Transverse colon (tissue), 4 donors: ENCODE results near the gene DUSP2. TPM values are rescaled to one million over a fixed set of nuclear protein-coding genes. Genes with fewer than 3 reads are reported as not detected.

Experiments
- DNase-seq: peaks from one replicate; pipeline ENCODE4 v3.0.0-alpha.2; 2019
- H3K27ac ChIP-seq, 4 donors: fragments of 200-600 bp; sonication (generic); 2 replicates each; pipeline ENCODE4 v1.5.1; 2016 to 2018; ENCODE audit warnings: inconsistent platforms in 4 of 4
- H3K27me3 ChIP-seq: fragments of 200-600 bp; sonication (generic); 2 replicates; pipeline ENCODE4 v1.5.1; 2017; ENCODE audit warnings: inconsistent platforms
- H3K36me3 ChIP-seq, 4 donors: fragments of 200-600 bp; sonication (generic); 2 replicates each; pipeline ENCODE4 v1.5.1; 2017 to 2019; ENCODE audit warnings: inconsistent platforms in 4 of 4
- H3K4me1 ChIP-seq, 4 donors: fragments of 200-600 bp; sonication (generic); 2 replicates each; pipeline ENCODE4 v1.5.1; 2017 to 2020; ENCODE audit warnings: inconsistent platforms in 4 of 4
- H3K4me3 ChIP-seq, 4 donors: fragments of 200-600 bp; sonication (generic); 1 replicate in 1 of 4; 2 replicates in 3 of 4; pipeline versions ENCODE4 v1.5.1 to v1.6.1; 2017 to 2019; ENCODE audit warnings: inconsistent platforms in 4 of 4
- H3K9me3 ChIP-seq, 2 donors: fragments of 200-600 bp; sonication (generic); 2 replicates each; pipeline ENCODE4 v1.5.1; 2017 to 2019; ENCODE audit warnings: inconsistent platforms in 2 of 2
- CTCF ChIP-seq, 5 experiments: fragments of 200-600 bp in 3 of 5; fragments of 450-650 bp in 2 of 5; sonication (generic) in 3 of 5; IDR thresholded peaks; 1 replicate in 2 of 5; 2 replicates in 3 of 5; pipeline ENCODE4 v1.5.1; 2016 to 2017; ENCODE audit warnings: antibody characterized with exemption in 5 of 5, inconsistent platforms in 3 of 5, mild to moderate bottlenecking in 2 of 5, moderate library complexity in 1 of 5
- EP300 ChIP-seq: sonication (generic); formaldehyde crosslinking; IDR thresholded peaks from one replicate; pipeline ENCODE4 v1.6.1; 2017; ENCODE audit warnings: antibody characterized with exemption, low read depth
- POLR2A ChIP-seq: fragments of 450-650 bp; IDR thresholded peaks from one replicate; pipeline ENCODE4 v1.6.1; 2016; ENCODE audit warnings: antibody characterized with exemption, mild to moderate bottlenecking, moderate library complexity
- POLR2AphosphoS5 ChIP-seq, 3 donors: sonication (generic); formaldehyde crosslinking; IDR thresholded peaks; one replicate each; pipeline ENCODE4 v1.6.1; 2016; ENCODE audit warnings: antibody characterized with exemption in 3 of 3
- WGBS, 2 donors: methylation state at CpG; one replicate each; pipeline ENCODE4 v1.1.5; 2018; ENCODE audit warnings: low coverage in 1 of 2; 5-methylcytosine and 5-hydroxymethylcytosine counted together
- in situ Hi-C, 4 donors: fragments of 200-750 bp; cut with MboI; loops; one replicate each; pipeline versions ENCODE4 v1.15.0 to v1.15.1; 2017; ENCODE audit warnings: low sequenced_read_pairs in 3 of 4, low pct_ligation_motif_present in 1 of 4, low pct_unique_long_range_greater_than_20kb in 1 of 4
- intact Hi-C: fragments of 100-400 bp; cut with DNase I; formaldehyde crosslinking; loops from one replicate; pipeline ENCODE4 v1.15.1; 2023; ENCODE audit warnings: low total_unique reads
- total RNA-seq, 4 donors: library from RNA; depleted of rRNA; stranded (reverse); fragments of >200 nt; gene quantifications; one replicate each; pipeline ENCODE4 v1.1.0, GENCODE V29; 2016

The DUSP2 gene
- total RNA-seq, 4 donors from 2014 or later: 1.6 to 25.1 (median 9.1) TPM; not detected in 1

DNA sequence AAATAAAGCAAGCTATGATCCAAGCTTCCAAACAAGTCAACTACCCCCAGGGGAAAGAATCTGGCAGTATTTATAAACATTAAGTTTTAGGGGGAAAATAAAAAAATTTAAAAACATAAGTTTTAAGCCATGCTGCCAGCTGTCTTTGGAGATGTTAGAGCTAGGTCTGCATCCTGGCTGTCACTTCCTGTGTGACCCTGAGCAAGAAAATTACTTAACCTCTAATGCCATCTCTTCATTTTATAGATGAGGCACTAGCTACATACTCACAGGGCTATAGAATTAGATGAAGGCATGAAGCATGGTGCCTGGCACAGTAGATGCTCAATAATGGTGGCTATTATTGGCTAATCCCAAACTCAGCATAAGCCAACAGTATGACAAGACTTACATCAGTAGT is 35.3 kb upstream of the DUSP2 start:
- Histone ChIP-seq H3K27ac (no peak overlapping the region), H3K4me3 (no peak overlapping the region), H3K27me3 (no peaks in the 10 kb centered on the region), H3K36me3 (peaks cover 0 to 9% (median 3%) of the 10 kb centered on the region in 4 donors), H3K9me3 (no peaks in the 10 kb centered on the region), H3K4me1 (no peaks in the 10 kb centered on the region)
- TF ChIP-seq POLR2A: no peak
- intact Hi-C loops (no loop called here), in situ Hi-C loops (loop anchor here in 1 of 4 donors (25.0 kb wide), 1 partner anchor 168 kb away; no protein-coding TSS in a partner anchor)
- no peak for DNase-seq

GRCh38 chr2:96180002-96180401 is 34.8 kb upstream of the DUSP2 start:
- Histone ChIP-seq H3K4me3 (no peak overlapping the region), H3K27me3 (no peaks in the 10 kb centered on the region), H3K36me3 (peaks cover 0 to 4% (median under 1%) of the 10 kb centered on the region in 4 donors), H3K4me1 (no peaks in the 10 kb centered on the region), H3K9me3 (no peaks in the 10 kb centered on the region), H3K27ac (no peak overlapping the region)
- in situ Hi-C loops (loop anchor here in 1 of 4 donors (25.0 kb wide), 1 partner anchor 168 kb away; no protein-coding TSS in a partner anchor), intact Hi-C loops (no loop called here)
- 92 to 100% methylated on average over 1 of the region's 1 CpG for WGBS, 2 donors
- TF ChIP-seq CTCF (IDR thresholded peaks at IDR 0.05) (no peak), POLR2A (no peak), POLR2AphosphoS5 (IDR thresholded peaks at IDR 0.05) (no peak), EP300 (no peak)
- no peak for DNase-seq

- H3K27me3 ChIP-seq: no peaks in the 10 kb centered on the region
- no peaks in the 10 kb centered on the region for H3K4me1 ChIP-seq
- no peak overlapping the region for H3K27ac ChIP-seq
- WGBS, 2 donors: 59 to 64% methylated on average over 3 to 4 of the region's 4 CpGs
- in situ Hi-C loops (loop anchor here in 1 of 4 donors (25.0 kb wide), 1 partner anchor 164 kb away; no protein-coding TSS in a partner anchor), intact Hi-C loops (no loop called here)
- no peaks in the 10 kb centered on the region for H3K9me3 ChIP-seq
- no peaks in the 10 kb centered on the region for H3K36me3 ChIP-seq
- no peak overlapping the region for H3K4me3 ChIP-seq
- TF ChIP-seq CTCF (IDR thresholded peaks at IDR 0.05) (no peak), EP300 (no peak), POLR2AphosphoS5 (IDR thresholded peaks at IDR 0.05) (no peak), POLR2A (no peak)
- DNase-seq: no peak
These were observed 31.4 kb upstream of the DUSP2 start for GRCh38 chr2:96176661-96177060.

GRCh38 chr2:96175951-96176350 is 30.7 kb upstream of the DUSP2 start:
- no peak for DNase-seq
- no peak for TF ChIP-seq POLR2AphosphoS5 (IDR thresholded peaks at IDR 0.05)
- TF ChIP-seq POLR2A: no peak
- TF ChIP-seq EP300: no peak
- TF ChIP-seq CTCF (IDR thresholded peaks at IDR 0.05): no peak
- 76% methylated on average over 6 of the region's 6 CpGs; no CpG with 5 or more reads in 1 of the 2 donors for WGBS, 2 donors
- Histone ChIP-seq H3K4me1 (no peaks in the 10 kb centered on the region), H3K27ac (no peak overlapping the region), H3K9me3 (no peaks in the 10 kb centered on the region), H3K27me3 (no peaks in the 10 kb centered on the region), H3K4me3 (no peak overlapping the region), H3K36me3 (no peaks in the 10 kb centered on the region)
- in situ Hi-C loops (loop anchor here in 1 of 4 donors (25.0 kb wide), 1 partner anchor 164 kb away; no protein-coding TSS in a partner anchor), intact Hi-C loops (no loop called here)
